ENCODE results near the gene UIMC1.

GRCh38 chr5:176857894-176858273 lies 148.7 kb downstream of the UIMC1 start:
- TF ChIP-seq REST (IDR thresholded peaks at IDR 0.05; ENCODE audit: borderline replicate concordance in 1 of 2, low read depth in 1 of 2, low read length in 2 of 2) (no peak), SCMH1 (CRISPR knock-in tag; IDR thresholded peaks at IDR 0.05; ENCODE audit: borderline replicate concordance) (no peak), ZNF251 (CRISPR knock-in tag; IDR thresholded peaks at IDR 0.05) (no peak), CTCF (CRISPR knock-in tag; IDR thresholded peaks at IDR 0.05) (no peak), POLR2A (IDR thresholded peaks at IDR 0.05; ENCODE audit: insufficient read depth in 1 of 2, low read depth in 2 of 2, low read length in 2 of 2) (no peak), ZNF274 (CRISPR knock-in tag; IDR thresholded peaks at IDR 0.05) (no peak), ZNF276 (CRISPR knock-in tag; IDR thresholded peaks at IDR 0.05; ENCODE audit: low read depth) (no peak), BCL3 (CRISPR knock-in tag; IDR thresholded peaks at IDR 0.05) (no peak), ZNF839 (CRISPR knock-in tag; IDR thresholded peaks at IDR 0.05; ENCODE audit: borderline replicate concordance) (no peak), AGO2 (optimal IDR thresholded peaks at IDR 0.05; ENCODE audit: low read depth, low read length) (no peak)
